HG03103 (cell line): Measurements from ENCODE around the gene ANKRD24.
"Not testable (repeated sequence)": the region's sequence is repeated elsewhere in the genome, so short reads cannot be mapped to it uniquely, and the experiment has no call there.

ENCODE experiments used
- ATAC-seq: cut with Tn5 transposase; IDR thresholded peaks from one replicate; pipeline ENCODE4 v1.9.1; 2021; ENCODE audit warnings: low read depth; ENCODE audit not compliant: unreplicated experiment

Gene ANKRD24

GRCh38 chr19:4182084-4182810 is at the start of gene ANKRD24, which contains the start of gene SIRT6:
Gene ANKRD24 (plus strand): TSS chr19:4182689. CDS start chr19:4186426, 3,737 bp downstream.
Gene SIRT6 (minus strand): TSS chr19:4182563. CDS start chr19:4182539, 24 bp downstream.
- ATAC-seq: peak; percentile 49

- ATAC-seq: no peak
These were observed 48.1 kb upstream of the ANKRD24 start for GRCh38 chr19:4134351-4134750.

GRCh38 chr19:4135386-4135785 is 47.1 kb upstream of the ANKRD24 start:
- not testable (repeated sequence) for ATAC-seq

GRCh38 chr19:4136680-4137088 is 45.8 kb upstream of the ANKRD24 start:
- no peak for ATAC-seq

GRCh38 chr19:4138445-4138844 is 44.0 kb upstream of the ANKRD24 start:
- no peak for ATAC-seq

- no peak for ATAC-seq
These were observed 42.8 kb upstream of the ANKRD24 start for GRCh38 chr19:4139614-4140236.

GRCh38 chr19:4140237-4140711 is 42.2 kb upstream of the ANKRD24 start:
- ATAC-seq: no peak

- ATAC-seq: not testable (repeated sequence)
These were observed 39.6 kb upstream of the ANKRD24 start for GRCh38 chr19:4142916-4143315.

- no peak for ATAC-seq
These were observed 37.7 kb upstream of the ANKRD24 start for GRCh38 chr19:4144666-4145249.

GRCh38 chr19:4149518-4150288 is 32.8 kb upstream of the ANKRD24 start:
- ATAC-seq: no peak

- ATAC-seq: no peak
These were observed 30.9 kb upstream of the ANKRD24 start for GRCh38 chr19:4151623-4152022.

- no peak for ATAC-seq
These were observed 30.1 kb upstream of the ANKRD24 start for GRCh38 chr19:4152241-4152998.

- ATAC-seq: no peak
These were observed 27.7 kb upstream of the ANKRD24 start for GRCh38 chr19:4154571-4155312.

- ATAC-seq: no peak
These were observed 25.3 kb upstream of the ANKRD24 start for GRCh38 chr19:4157164-4157563.

- ATAC-seq: not testable (repeated sequence)
These were observed 24.5 kb upstream of the ANKRD24 start for GRCh38 chr19:4157971-4158370.

GRCh38 chr19:4161415-4162077 is 20.9 kb upstream of the ANKRD24 start:
- ATAC-seq: no peak

GRCh38 chr19:4164262-4164661 is 18.2 kb upstream of the ANKRD24 start:
- ATAC-seq: no peak

- ATAC-seq: no peak
These were observed 10.8 kb upstream of the ANKRD24 start for GRCh38 chr19:4171676-4172075.
